Mesenchymal stem cell (in vitro differentiated cells and primary cell): ENCODE measurements around the gene PRKAG3.

ENCODE experiments used
- DNase-seq: peaks from one replicate; pipeline ENCODE4 v3.0.0-alpha.2; 2013
- H2AFZ ChIP-seq: one replicate; pipeline ENCODE4 v1.6.1; 2013; ENCODE audit warnings: low read depth, mild to moderate bottlenecking, control low read depth, inconsistent platforms, low read length, moderate library complexity
- H2AK5ac ChIP-seq: 2 replicates; pipeline ENCODE4 v1.6.1; 2013; ENCODE audit warnings: low read length, moderate library complexity, mild to moderate bottlenecking, inconsistent platforms; ENCODE audit not compliant: severe bottlenecking
- H2BK120ac ChIP-seq: one replicate; pipeline ENCODE4 v1.6.1; 2013; ENCODE audit warnings: low read depth, mild to moderate bottlenecking, inconsistent platforms, low read length, moderate library complexity
- H2BK12ac ChIP-seq, 2 experiments: one replicate each; pipeline ENCODE4 v1.6.1; 2013; ENCODE audit warnings: inconsistent platforms in 2 of 2, low read length in 2 of 2, mild to moderate bottlenecking in 2 of 2, moderate library complexity in 2 of 2, control low read depth in 1 of 2
- H2BK15ac ChIP-seq: one replicate; pipeline ENCODE4 v1.6.1; 2013; ENCODE audit warnings: mild to moderate bottlenecking, low read depth, inconsistent platforms; ENCODE audit not compliant: poor library complexity, severe bottlenecking
- H2BK5ac ChIP-seq: 2 replicates; pipeline ENCODE4 v1.6.1; 2013; ENCODE audit warnings: low read depth, mild to moderate bottlenecking, low read length, control low read depth, inconsistent platforms; ENCODE audit not compliant: poor library complexity, severe bottlenecking
- H3K14ac ChIP-seq, 2 experiments: one replicate each; pipeline ENCODE4 v1.6.1; 2013; ENCODE audit warnings: inconsistent platforms in 2 of 2, low read length in 2 of 2, control low read depth in 1 of 2, mild to moderate bottlenecking in 1 of 2, moderate library complexity in 1 of 2
- H3K18ac ChIP-seq, 2 experiments: one replicate each; pipeline ENCODE4 v1.6.1; 2013; ENCODE audit warnings: inconsistent platforms in 2 of 2, low read length in 2 of 2, control low read depth in 1 of 2, low read depth in 1 of 2, mild to moderate bottlenecking in 1 of 2
- H3K23ac ChIP-seq, 2 experiments: one replicate each; pipeline ENCODE4 v1.6.1; 2013; ENCODE audit warnings: inconsistent platforms in 2 of 2, low read length in 2 of 2, mild to moderate bottlenecking in 2 of 2, moderate library complexity in 2 of 2, control low read depth in 1 of 2
- H3K27ac ChIP-seq: 2 replicates; pipeline ENCODE4 v1.5.1; 2013; ENCODE audit warnings: mild to moderate bottlenecking, moderate library complexity, low read length, control low read depth, inconsistent platforms; ENCODE audit not compliant: poor library complexity, severe bottlenecking
- H3K27me3 ChIP-seq, 2 experiments: 2 replicates each; pipeline versions ENCODE4 v1.6.1 to v1.7.0; 2013; ENCODE audit warnings: low read length in 2 of 2, mild to moderate bottlenecking in 2 of 2, moderate library complexity in 2 of 2, control low read depth in 1 of 2, inconsistent platforms in 1 of 2; ENCODE audit not compliant: control insufficient read depth in 1 of 2, insufficient read depth in 1 of 2
- H3K36me3 ChIP-seq, 2 experiments: 2 replicates each; pipeline versions ENCODE4 v1.6.1 to v1.7.0; 2013; ENCODE audit warnings: low read length in 2 of 2, control low read depth in 1 of 2, inconsistent platforms in 1 of 2, low read depth in 1 of 2, mild to moderate bottlenecking in 1 of 2; ENCODE audit not compliant: insufficient read depth in 2 of 2, control insufficient read depth in 1 of 2
- H3K4ac ChIP-seq, 2 experiments: one replicate each; pipeline ENCODE4 v1.6.1; 2013; ENCODE audit warnings: inconsistent platforms in 2 of 2, low read length in 2 of 2, mild to moderate bottlenecking in 2 of 2, moderate library complexity in 2 of 2, control low read depth in 1 of 2, low read depth in 1 of 2
- H3K4me1 ChIP-seq: 2 replicates; pipeline ENCODE4 v1.6.1; 2013; ENCODE audit warnings: low read depth, low read length, control low read depth; ENCODE audit not compliant: control insufficient read depth, insufficient read depth
- H3K4me2 ChIP-seq: 2 replicates; pipeline ENCODE4 v1.6.1; 2013; ENCODE audit warnings: low read length, mild to moderate bottlenecking, inconsistent platforms; ENCODE audit not compliant: poor library complexity, severe bottlenecking
- H3K4me3 ChIP-seq, 2 experiments: 2 replicates each; pipeline versions ENCODE4 v1.5.1 to v1.7.0; 2013; ENCODE audit warnings: low read length in 2 of 2, mild to moderate bottlenecking in 2 of 2, control low read depth in 1 of 2, low read depth in 1 of 2; ENCODE audit not compliant: insufficient read depth in 1 of 2
- H3K79me1 ChIP-seq: replicated peaks from 2 replicates; pipeline ENCODE4 v1.6.1; 2013; ENCODE audit warnings: mild to moderate bottlenecking, control low read depth, low read length, inconsistent platforms; ENCODE audit not compliant: poor library complexity, severe bottlenecking
- H3K9ac ChIP-seq: 2 replicates; pipeline ENCODE4 v1.7.0; 2013; ENCODE audit warnings: mild to moderate bottlenecking, low read length, moderate library complexity
- H3K9me3 ChIP-seq: 2 replicates; pipeline ENCODE4 v1.7.0; 2013; ENCODE audit warnings: mild to moderate bottlenecking, low read length; ENCODE audit not compliant: control insufficient read depth
- H4K8ac ChIP-seq: one replicate; pipeline ENCODE4 v1.6.1; 2013; ENCODE audit warnings: inconsistent platforms, mild to moderate bottlenecking, low read length, moderate library complexity
- H4K91ac ChIP-seq: one replicate; pipeline ENCODE4 v1.6.1; 2013; ENCODE audit warnings: mild to moderate bottlenecking, low read length, inconsistent platforms
- WGBS: methylation state at CpG from one replicate; pipeline ENCODE4 v1.1.7; 2013; ENCODE audit warnings: mixed read lengths; 5-methylcytosine and 5-hydroxymethylcytosine counted together

Gene PRKAG3

DNA sequence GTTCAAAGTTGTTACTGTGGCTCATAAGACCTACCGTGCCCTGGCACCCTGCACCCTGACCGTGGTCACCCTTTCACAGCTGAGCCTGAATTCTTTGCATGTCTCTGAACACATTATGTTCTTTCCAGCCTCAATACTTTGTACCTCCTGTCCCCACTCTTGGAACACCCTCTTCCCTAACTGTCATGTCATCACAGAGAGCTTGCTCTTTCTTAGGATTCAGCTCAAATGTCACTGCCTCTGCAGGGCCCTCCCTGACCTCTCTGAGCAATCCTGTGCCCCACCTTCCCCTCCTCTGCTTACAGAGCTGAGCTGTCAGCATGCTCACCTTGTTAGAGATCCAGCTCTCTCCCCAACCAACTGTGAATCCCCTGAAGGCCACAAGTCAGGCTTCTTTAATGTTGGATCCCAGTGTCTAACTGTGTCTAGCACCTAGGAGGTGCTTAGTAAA, 15.0 kb downstream of the PRKAG3 start:
- no peak for DNase-seq
- Histone ChIP-seq H3K23ac (no peak overlapping the region), H3K4me2 (no peak overlapping the region), H3K14ac (no peak overlapping the region), H3K36me3 (peaks cover 38 to 60% of the 10 kb centered on the region in 2 experiments), H3K18ac (no peak overlapping the region), H3K27ac (no peak overlapping the region), H2BK5ac (no peak overlapping the region), H3K4me3 (no peak overlapping the region), H3K4me1 (no peaks in the 10 kb centered on the region), H2BK120ac (no peak overlapping the region), H3K9ac (no peak overlapping the region), H2AK5ac (no peak overlapping the region), H2AFZ (no peak overlapping the region), H3K27me3 (peaks cover 0 to 24% of the 10 kb centered on the region in 2 experiments), H3K79me1 (peaks cover 2% of the 10 kb centered on the region), H3K4ac (no peak overlapping the region), H4K8ac (no peak overlapping the region), H2BK12ac (no peak overlapping the region), H2BK15ac (no peak overlapping the region), H4K91ac (no peak overlapping the region), H3K9me3 (no peaks in the 10 kb centered on the region)
- WGBS: 87% methylated on average over 2 of the region's 2 CpGs

- Histone ChIP-seq H3K79me1 (peaks cover 6% of the 10 kb centered on the region), H3K9ac (no peak overlapping the region), H2AK5ac (no peak overlapping the region), H3K27ac (no peak overlapping the region), H4K91ac (no peak overlapping the region), H3K36me3 (peaks cover 38 to 58% of the 10 kb centered on the region in 2 experiments), H2BK15ac (no peak overlapping the region), H3K18ac (no peak overlapping the region), H3K4ac (no peak overlapping the region), H2BK12ac (no peak overlapping the region), H2BK120ac (no peak overlapping the region), H3K14ac (no peak overlapping the region), H3K9me3 (no peaks in the 10 kb centered on the region), H3K23ac (no peak overlapping the region), H3K4me3 (no peak overlapping the region), H3K4me2 (no peak overlapping the region), H3K4me1 (peaks cover 2% of the 10 kb centered on the region), H3K27me3 (peaks cover 0 to 17% of the 10 kb centered on the region in 2 experiments), H2AFZ (no peak overlapping the region), H2BK5ac (no peak overlapping the region), H4K8ac (no peak overlapping the region)
- WGBS: 94% methylated on average over 4 of the region's 4 CpGs
- no peak for DNase-seq
These were observed 16.0 kb downstream of the PRKAG3 start for GRCh38 chr2:218815649-218816048.

- H3K36me3 ChIP-seq: peaks cover 38 to 57% of the 10 kb centered on the region in 2 experiments
- no peak overlapping the region for H4K8ac ChIP-seq
- H3K4ac ChIP-seq: no peak overlapping the region
- H3K4me3 ChIP-seq: no peak overlapping the region
- peaks cover 6% of the 10 kb centered on the region for H3K79me1 ChIP-seq
- H3K27ac ChIP-seq: no peak overlapping the region
- no peak overlapping the region for H4K91ac ChIP-seq
- no peak overlapping the region for H2BK5ac ChIP-seq
- no peak overlapping the region for H3K9ac ChIP-seq
- H2BK15ac ChIP-seq: no peak overlapping the region
- no peak overlapping the region for H3K4me2 ChIP-seq
- no peak overlapping the region for H2BK120ac ChIP-seq
- no peak overlapping the region for H2AFZ ChIP-seq
- H3K23ac ChIP-seq: no peak overlapping the region
- no peak overlapping the region for H2AK5ac ChIP-seq
- H3K18ac ChIP-seq: no peak overlapping the region
- H2BK12ac ChIP-seq: no peak overlapping the region
- 86% methylated on average over 5 of the region's 5 CpGs for whole genome bisulfite sequencing
- no peaks in the 10 kb centered on the region for H3K9me3 ChIP-seq
- peaks cover 2% of the 10 kb centered on the region for H3K4me1 ChIP-seq
- no peak for DNase-seq
- no peak overlapping the region for H3K14ac ChIP-seq
- H3K27me3 ChIP-seq: peaks cover 0 to 17% of the 10 kb centered on the region in 2 experiments
These were observed 16.4 kb downstream of the PRKAG3 start for GRCh38 chr2:218815244-218815637.

- Histone ChIP-seq H3K4ac (no peak overlapping the region), H2AK5ac (no peak overlapping the region), H3K18ac (no peak overlapping the region), H2BK12ac (no peak overlapping the region), H3K79me1 (peaks cover 6% of the 10 kb centered on the region), H3K23ac (no peak overlapping the region), H3K36me3 (peaks cover 38 to 58% of the 10 kb centered on the region in 2 experiments), H2BK5ac (no peak overlapping the region), H2BK120ac (no peak overlapping the region), H3K14ac (no peak overlapping the region), H3K4me3 (no peak overlapping the region), H2AFZ (no peak overlapping the region), H3K4me1 (peaks cover 2% of the 10 kb centered on the region), H3K27me3 (peaks cover 0 to 17% of the 10 kb centered on the region in 2 experiments), H3K27ac (no peak overlapping the region), H3K9ac (no peak overlapping the region), H3K4me2 (no peak overlapping the region), H4K8ac (no peak overlapping the region), H3K9me3 (no peaks in the 10 kb centered on the region), H4K91ac (no peak overlapping the region), H2BK15ac (no peak overlapping the region)
- DNase-seq: no peak
- 88% methylated on average over 7 of the region's 13 CpGs for WGBS
These were observed 16.9 kb downstream of the PRKAG3 start for GRCh38 chr2:218814540-218815243.
